H54 (cell line): ENCODE results near the gene ROR1.

Experiments
- DNase-seq: peaks from one replicate; pipeline ENCODE4 v3.0.0; 2011; ENCODE audit warnings: low spot score, mixed read lengths; ENCODE audit not compliant: insufficient read length
- FAIRE-seq: peaks from 3 replicates; lab custom pipeline; 2011; peaks lifted over from hg19 to GRCh38; lab: Jason Lieb, UNC
- POLR2A ChIP-seq: IDR thresholded peaks from 2 replicates; pipeline ENCODE4 v1.6.1; 2011; ENCODE audit warnings: low read depth, mild to moderate bottlenecking, low read length

Gene ROR1

DNA sequence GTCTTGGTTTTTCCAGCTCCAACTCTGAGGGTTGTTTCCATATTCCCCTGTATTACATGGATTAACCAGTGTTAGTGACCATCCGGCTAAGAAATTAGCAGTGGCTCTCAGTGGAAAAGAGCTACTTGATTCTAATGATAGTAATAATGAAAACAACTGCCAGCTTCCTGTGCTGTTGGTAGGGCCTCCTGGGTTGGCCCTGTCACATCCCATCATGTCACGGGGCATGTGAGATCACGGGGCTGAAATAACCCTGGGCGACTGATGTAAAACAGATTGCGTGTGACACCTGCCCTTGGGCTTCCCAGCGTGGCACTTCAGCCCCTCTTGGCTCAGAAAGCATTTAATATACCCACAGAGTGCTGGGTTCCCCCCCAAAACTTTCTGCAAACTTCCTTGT lies 149.0 kb downstream of the ROR1 start:
- DNase-seq: no peak
- no peak for FAIRE-seq
- no peak for TF ChIP-seq POLR2A

DNA sequence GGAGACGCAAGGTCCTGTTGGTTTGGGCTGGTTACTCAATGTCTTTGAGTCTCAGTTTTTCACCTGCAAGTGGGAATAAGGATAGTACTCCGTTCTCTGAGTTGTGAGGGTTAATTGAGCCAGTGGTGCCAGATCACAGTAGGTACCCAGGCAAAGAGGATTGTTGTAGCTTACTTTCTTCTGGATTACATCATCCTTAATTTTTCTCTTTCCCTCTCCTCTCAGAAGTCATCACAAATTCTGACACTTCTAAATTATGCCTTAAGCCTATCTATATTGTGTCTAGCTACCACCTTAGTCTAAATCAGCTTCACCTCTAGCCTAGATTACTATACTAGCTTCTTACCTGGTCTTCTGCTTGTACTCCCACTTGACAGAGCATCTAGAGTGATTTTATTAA lies 149.5 kb downstream of the ROR1 start:
- no peak for FAIRE-seq

DNA sequence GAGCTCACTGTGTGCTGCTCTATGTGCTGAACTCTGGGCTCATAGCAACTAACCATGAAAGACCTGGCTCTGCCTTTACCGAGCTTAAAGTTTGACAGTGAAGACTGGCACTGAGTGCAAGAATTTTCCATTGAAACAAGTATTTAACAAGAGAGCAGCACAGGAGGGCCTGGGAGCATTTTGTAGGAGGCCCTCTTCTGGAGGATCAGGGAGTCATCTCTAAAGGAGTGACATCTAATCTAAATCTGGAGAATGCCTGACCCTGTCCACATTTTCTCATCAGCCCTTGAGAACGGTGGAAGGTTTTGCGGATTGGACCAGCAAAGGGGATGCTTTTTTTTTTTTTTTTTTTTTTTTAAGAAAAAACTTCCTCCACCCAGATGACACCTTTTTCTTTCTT lies 150.8 kb downstream of the ROR1 start:
- DNase-seq: no peak
- no peak for TF ChIP-seq POLR2A
- FAIRE-seq: no peak

More for the DNA sequence above, 149.5 kb downstream of the ROR1 start:
- DNase-seq: no peak
- TF ChIP-seq POLR2A: no peak

DNA sequence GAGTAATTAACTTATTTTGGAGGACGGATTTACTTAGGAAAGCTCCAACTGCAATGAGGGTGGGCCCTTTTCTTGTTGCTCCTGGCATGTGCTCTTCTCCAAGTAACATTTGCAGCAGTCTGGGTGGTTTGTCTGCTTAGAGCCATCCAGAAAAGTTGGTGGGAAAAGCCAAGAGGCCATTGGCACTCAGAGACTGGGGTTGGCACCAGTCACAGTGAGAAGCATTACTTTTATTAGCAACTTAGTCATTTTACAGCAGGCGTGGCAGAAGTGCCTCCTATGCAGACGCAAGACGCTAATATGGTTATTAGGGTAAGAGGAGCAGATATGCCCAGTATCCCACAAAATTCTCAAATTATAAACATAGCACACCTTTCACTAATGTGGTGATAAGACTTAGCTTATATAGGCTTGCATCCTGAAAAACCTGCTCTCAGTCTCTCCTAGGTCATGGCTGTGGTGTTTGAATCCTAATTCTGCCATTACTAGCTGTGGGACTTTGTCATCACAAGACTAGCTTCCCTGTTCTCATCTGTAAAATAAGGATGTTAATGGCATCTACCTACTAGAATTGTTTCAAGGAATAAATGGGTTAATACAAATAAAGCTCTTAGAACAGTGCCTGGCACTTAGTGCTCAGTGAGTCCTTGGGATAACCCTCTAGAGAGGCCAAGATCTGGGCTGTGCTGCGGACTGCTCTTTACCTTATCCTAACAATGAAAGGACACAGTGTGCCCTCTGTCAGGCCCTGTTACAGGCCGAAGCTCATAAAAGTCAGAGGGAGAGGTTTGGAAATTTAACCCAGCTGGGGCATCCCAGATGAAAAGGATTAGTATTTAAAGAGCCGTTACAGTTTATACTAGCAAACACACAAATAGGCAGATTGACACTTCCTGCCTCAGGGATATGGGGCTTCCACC lies 154.6 kb downstream of the ROR1 start:
- FAIRE-seq (no peak), DNase-seq (no peak)
- no peak for TF ChIP-seq POLR2A

DNA sequence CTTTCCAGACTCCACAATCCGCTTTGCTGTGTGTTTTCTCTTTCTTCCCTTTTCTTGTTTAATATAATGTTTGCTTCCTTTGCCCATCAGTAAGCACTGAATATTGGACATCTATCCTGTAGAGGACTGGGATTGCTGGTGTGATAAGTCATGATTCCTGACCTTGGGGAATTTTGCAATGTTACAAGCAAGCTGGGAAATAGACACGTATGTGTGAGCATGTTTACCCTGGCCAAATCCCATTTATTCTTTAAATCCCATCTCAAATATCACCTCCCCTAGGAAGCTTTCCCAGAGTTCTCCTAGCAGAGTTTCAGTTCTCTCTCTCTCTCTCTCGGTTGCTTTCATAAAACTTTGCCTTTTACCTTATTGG lies 155.3 kb downstream of the ROR1 start:
- no peak for TF ChIP-seq POLR2A
- no peak for DNase-seq
- no peak for FAIRE-seq

DNA sequence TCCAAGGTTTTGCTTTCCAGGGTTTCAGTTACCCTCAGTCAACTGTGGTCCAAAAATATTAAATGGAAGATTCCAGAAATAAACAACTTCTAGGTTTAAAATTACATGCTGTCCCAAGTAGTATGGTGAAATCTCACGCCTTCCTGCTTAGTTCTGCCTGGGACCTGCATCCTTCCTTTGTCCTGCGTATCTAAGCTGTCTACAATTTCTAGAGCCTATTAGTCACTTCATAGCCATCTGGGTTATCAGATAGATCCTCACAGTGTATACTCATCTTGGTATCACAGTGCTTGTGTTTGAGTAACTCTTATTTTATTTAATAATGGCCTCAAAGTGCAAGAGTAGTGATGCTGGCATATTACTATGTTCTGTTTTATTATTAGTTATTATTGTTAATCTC lies 157.7 kb downstream of the ROR1 start:
- TF ChIP-seq POLR2A: no peak
- DNase-seq (no peak), FAIRE-seq (no peak)

DNA sequence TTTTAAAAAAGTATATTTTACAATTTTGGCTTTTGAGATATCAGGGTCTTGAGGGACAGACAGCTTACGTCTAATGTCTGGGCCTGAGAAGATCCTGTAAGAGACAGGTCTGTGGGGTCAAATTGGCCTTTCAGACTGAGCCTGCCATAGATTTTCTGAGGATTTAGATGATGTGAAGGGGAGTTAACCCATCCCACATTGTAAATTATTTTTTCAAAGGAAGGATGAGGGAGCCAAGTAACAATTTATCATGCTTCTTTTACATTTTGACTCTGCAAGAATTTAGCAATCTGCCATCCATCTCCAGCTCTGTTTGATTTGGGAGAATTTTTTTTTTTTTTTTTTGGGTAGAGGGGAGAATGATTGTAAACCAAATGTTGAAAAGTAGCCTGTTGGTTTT lies 160.9 kb downstream of the ROR1 start:
- no peak for DNase-seq
- FAIRE-seq: no peak
- TF ChIP-seq POLR2A: no peak

DNA sequence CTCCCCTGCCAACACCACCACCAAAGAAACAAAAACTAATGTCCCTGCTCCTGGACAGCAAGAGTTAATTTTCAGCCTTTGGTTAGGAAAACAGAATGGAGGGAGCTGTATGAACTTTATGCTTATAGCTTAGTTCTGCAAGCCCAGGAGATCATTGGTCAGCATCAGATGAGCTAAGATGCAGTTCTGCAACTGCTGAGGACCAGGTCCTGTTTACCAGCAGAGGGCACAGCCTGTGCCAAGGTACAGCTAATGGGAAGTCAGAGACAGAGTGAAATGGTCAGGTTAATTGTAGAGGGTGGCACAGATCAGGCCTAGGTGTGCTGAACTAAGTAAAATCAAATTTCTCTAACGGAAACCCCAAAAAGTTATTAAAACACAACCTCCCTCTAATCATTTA lies 161.3 kb downstream of the ROR1 start:
- FAIRE-seq (peak; percentile 11), DNase-seq (no peak)
- TF ChIP-seq POLR2A: no peak

DNA sequence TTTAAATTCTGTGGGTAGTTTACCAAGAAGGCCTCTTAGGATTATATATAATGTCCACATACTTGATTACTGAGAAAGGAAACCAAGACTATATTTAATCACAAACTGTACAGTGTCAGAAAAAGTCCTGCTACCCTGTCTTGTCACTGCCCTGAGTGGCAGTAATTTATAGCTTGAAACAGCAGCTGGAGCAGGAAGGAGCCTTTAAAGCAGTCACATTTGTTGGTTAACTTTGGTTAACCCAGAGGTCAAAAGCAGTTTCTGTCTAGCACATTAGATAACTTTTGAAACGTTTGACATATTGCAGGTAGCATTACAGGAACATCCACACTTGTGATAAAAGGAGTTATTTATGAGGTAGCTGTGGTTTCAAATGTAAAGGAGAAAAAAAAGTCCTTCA lies 161.7 kb downstream of the ROR1 start:
- DNase-seq (no peak), FAIRE-seq (no peak)
- TF ChIP-seq POLR2A: no peak

DNA sequence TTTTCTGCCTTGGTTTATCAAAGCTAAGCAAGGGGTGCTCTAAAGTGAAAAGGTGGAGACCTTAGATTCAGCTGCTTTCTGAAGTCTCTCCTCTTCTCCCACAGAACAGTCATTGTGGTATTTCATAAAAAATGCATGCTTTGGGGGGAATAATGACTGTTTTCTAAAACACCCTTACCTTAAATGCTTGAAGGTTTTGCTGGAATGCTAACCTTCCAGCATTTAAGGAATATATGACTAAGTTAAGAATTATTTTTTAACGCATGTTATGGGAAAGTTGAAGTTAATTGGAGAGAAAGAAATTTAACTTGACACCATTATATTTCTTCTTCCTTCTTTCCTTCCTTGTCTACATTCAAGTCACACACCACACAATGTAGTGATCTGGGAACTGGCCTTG lies 162.5 kb downstream of the ROR1 start:
- FAIRE-seq: no peak
- no peak for TF ChIP-seq POLR2A
- DNase-seq: no peak

DNA sequence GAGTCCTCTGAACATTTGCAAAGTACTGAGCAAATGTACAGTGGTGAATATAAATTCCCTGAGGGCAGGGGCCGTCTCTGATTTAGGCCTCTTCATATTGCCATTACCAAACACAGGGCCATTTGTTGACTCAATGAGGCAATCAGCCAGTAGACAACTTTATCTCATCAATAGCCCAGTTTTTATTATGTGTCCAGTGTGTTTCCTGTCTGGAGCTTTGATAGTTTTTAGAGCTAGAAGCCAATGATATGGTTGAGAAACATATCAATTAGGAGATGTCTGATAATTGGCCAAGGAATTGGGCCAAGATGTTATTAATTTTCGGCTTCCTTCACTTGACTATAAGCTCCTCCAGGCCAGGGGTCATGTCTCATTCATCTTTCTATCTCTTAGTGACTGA lies 163.0 kb downstream of the ROR1 start:
- FAIRE-seq (no peak), DNase-seq (no peak)
- TF ChIP-seq POLR2A: no peak

DNA sequence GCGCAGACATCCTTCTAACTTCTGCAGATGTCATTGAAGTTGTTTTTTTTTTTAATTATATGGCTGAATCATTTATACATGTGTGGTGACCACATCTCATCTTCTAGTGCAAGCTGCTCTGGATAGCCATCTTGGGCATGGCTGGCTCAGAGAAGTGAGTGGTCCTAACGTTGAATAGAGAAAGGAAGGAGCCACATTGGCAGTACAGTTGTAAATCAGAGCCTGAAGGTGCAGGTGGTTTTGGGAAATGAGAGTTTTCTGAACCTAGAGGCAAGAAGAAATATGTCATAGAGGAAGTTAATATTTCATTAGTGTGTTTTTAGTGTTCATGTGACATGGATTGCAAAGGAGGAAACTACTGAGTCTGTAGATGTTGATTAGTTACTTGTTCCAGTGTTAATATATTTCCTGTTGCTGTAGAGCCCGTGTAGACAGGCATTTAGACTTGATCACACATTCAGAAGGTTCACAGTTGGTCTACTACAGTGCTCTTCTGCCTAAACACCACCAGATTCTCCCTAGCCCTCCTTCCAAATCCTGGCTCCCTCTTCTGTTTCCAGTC lies 163.7 kb downstream of the ROR1 start:
- FAIRE-seq (no peak), DNase-seq (no peak)
- TF ChIP-seq POLR2A: no peak

DNA sequence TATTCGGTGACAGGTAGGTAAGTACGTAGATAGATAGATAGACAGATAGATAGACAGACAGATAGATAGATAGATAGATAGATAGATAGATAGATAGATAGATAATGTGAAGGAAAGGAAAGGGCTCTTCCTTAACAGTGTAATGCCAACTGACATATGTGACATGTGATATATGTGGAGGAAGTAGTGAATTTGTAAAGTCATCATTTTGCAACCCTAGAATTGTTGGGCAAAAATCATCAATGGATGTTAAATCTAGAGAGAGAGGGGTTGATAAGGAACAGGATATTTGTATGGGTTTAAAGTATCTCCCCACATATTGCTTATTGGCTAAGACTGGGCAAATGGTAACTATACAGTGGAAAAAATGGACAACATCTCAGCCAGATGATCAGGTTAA lies 166.6 kb downstream of the ROR1 start:
- no peak for DNase-seq
- FAIRE-seq: no peak

DNA sequence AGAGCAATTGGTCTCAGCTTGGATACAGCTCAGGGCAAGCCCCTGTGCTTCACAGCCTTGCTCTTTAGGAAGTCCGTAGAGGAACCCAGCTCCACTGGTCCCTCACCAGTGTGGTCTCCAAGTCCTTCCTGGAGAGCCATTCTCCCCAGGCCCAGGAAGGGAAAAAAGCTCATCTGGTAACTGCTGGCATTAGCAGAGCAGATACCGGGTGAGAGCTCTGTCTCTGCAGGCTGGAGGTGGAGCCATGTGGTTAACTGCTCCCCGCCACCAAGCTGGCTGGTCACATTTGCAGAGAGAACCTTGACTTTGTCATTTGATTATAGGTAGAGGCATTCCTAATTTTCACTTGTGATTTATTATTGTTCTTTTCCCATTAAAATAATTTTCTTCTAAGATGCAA lies 169.6 kb downstream of the ROR1 start:
- TF ChIP-seq POLR2A: no peak
- FAIRE-seq (no peak), DNase-seq (no peak)

More for the DNA sequence above, 166.6 kb downstream of the ROR1 start:
- no peak for TF ChIP-seq POLR2A

DNA sequence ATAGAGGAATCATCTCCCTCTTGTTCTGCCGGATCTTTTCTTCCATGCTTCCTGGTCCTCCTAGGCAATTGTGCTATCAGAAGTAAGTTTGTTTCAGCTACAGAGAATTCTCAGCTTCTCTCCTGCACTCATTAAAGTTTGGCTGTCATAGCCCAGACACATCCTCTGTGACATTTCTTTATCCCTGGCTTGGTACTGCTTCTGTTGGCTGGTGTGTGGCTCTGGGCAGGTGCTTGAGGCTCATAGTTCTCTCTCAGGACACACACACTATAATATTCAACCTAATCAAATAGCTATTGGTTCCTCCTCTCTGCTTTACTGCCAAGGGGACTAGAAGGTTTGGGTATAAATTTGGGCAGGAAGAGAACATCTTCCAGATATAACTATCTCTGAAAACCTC lies 172.1 kb downstream of the ROR1 start:
- DNase-seq (no peak), FAIRE-seq (no peak)
- TF ChIP-seq POLR2A: no peak
